Mesodermal cell (in vitro differentiated cells): Measurements from ENCODE around the gene CPB1. TPM values are rescaled to one million over a fixed set of nuclear protein-coding genes. Genes with fewer than 3 reads are reported as not detected.
"Not testable (repeated sequence)": the region's sequence is repeated elsewhere in the genome, so short reads cannot be mapped to it uniquely, and the experiment has no call there.

Source experiments
- H3K27ac ChIP-seq: 2 replicates; pipeline ENCODE4 v1.7.0; 2013; ENCODE audit warnings: mild to moderate bottlenecking, low read depth, low read length, moderate library complexity; ENCODE audit not compliant: severe bottlenecking
- H3K36me3 ChIP-seq: 2 replicates; pipeline ENCODE4 v1.7.1; 2013; ENCODE audit warnings: mild to moderate bottlenecking, low read length, moderate library complexity; ENCODE audit not compliant: control insufficient read depth, insufficient read depth
- H3K4me1 ChIP-seq: one replicate; pipeline ENCODE4 v1.7.1; 2013; ENCODE audit warnings: mild to moderate bottlenecking, low read length; ENCODE audit not compliant: insufficient read depth, control insufficient read depth, poor library complexity, severe bottlenecking
- H3K4me3 ChIP-seq: 2 replicates; pipeline ENCODE4 v1.7.0; 2013; ENCODE audit warnings: low read length, control low read depth, mild to moderate bottlenecking; ENCODE audit not compliant: insufficient read depth, poor library complexity, severe bottlenecking; ENCODE audit errors: extremely low read depth
- H3K9me3 ChIP-seq: 2 replicates; pipeline ENCODE4 v1.7.1; 2013; ENCODE audit warnings: mild to moderate bottlenecking, low read length, moderate library complexity; ENCODE audit not compliant: control insufficient read depth
- WGBS, 2 experiments: methylation state at CpG; one replicate each; pipeline ENCODE4 v1.1.5; 2013; ENCODE audit warnings: missing lambda C conversion rate in 2 of 2; ENCODE audit not compliant: insufficient coverage in 2 of 2; 5-methylcytosine and 5-hydroxymethylcytosine counted together
- polyA plus RNA-seq, 2 experiments: library from polyadenylated mRNA; stranded (reverse); fragments of 50-300 nt; gene quantifications; one replicate each; pipeline ENCODE4 v1.2.3, GENCODE V29; 2013

The CPB1 gene
- not detected for polyA plus RNA-seq (2013, experiment 1 of 2)
- not detected for polyA plus RNA-seq (2013, experiment 2 of 2)

- no peaks in the 10 kb centered on the region for H3K36me3 ChIP-seq
- no peaks in the 10 kb centered on the region for H3K4me1 ChIP-seq
- no peaks in the 10 kb centered on the region for H3K9me3 ChIP-seq
- H3K27ac ChIP-seq = no peak within 1 kb of the TSS
- H3K4me3 ChIP-seq = no peak within 1 kb of the TSS
Measured at GRCh38 chr3:148827585-148827984, at the start of gene CPB1. Gene CPB1 (plus strand): TSS chr3:148827811. CDS start chr3:148827824, 13 bp downstream.

- Histone ChIP-seq H3K4me3 (no peak overlapping the region), H3K27ac (no peak overlapping the region), H3K9me3 (no peaks in the 10 kb centered on the region), H3K36me3 (no peaks in the 10 kb centered on the region), H3K4me1 (no peaks in the 10 kb centered on the region)
- 100% methylated on average over 3 of the region's 3 CpGs; no CpG with 5 or more reads in 1 of the 2 experiments for WGBS, 2 experiments
Measured at GRCh38 chr3:148778926-148779325, 48.7 kb upstream of the CPB1 start.

- 86 to 90% methylated on average over 5 of the region's 6 CpGs for WGBS, 2 experiments
- not testable (repeated sequence) for H3K4me1 ChIP-seq, H3K27ac ChIP-seq, H3K9me3 ChIP-seq, H3K4me3 ChIP-seq, H3K36me3 ChIP-seq
Measured at GRCh38 chr3:148785026-148785425, 42.6 kb upstream of the CPB1 start.

GRCh38 chr3:148786159-148786558 lies 41.5 kb upstream of the CPB1 start:
- not testable (repeated sequence) for H3K36me3 ChIP-seq, H3K9me3 ChIP-seq, H3K4me3 ChIP-seq, H3K27ac ChIP-seq, H3K4me1 ChIP-seq
- WGBS, 2 experiments = 91 to 94% methylated on average over 5 to 8 of the region's 9 CpGs

GRCh38 chr3:148789146-148789545 lies 38.5 kb upstream of the CPB1 start:
- Histone ChIP-seq H3K27ac (peak overlapping the region; percentile 69), H3K4me1 (no peaks in the 10 kb centered on the region), H3K36me3 (no peaks in the 10 kb centered on the region), H3K9me3 (no peaks in the 10 kb centered on the region), H3K4me3 (no peak overlapping the region)
- WGBS, 2 experiments = 49 to 53% methylated on average over 3 to 4 of the region's 6 CpGs

GRCh38 chr3:148789906-148790305 lies 37.7 kb upstream of the CPB1 start:
- 90 to 100% methylated on average over 1 of the region's 2 CpGs for WGBS, 2 experiments
- H3K4me1 ChIP-seq = no peaks in the 10 kb centered on the region
- no peaks in the 10 kb centered on the region for H3K36me3 ChIP-seq
- peak overlapping the region; percentile 69 for H3K27ac ChIP-seq
- no peaks in the 10 kb centered on the region for H3K9me3 ChIP-seq
- H3K4me3 ChIP-seq = no peak overlapping the region

GRCh38 chr3:148790370-148790769 lies 37.2 kb upstream of the CPB1 start:
- 100% methylated on average over 1 of the region's 2 CpGs; no CpG with 5 or more reads in 1 of the 2 experiments for WGBS, 2 experiments
- no peaks in the 10 kb centered on the region for H3K9me3 ChIP-seq
- no peak overlapping the region for H3K4me3 ChIP-seq
- H3K27ac ChIP-seq = no peak overlapping the region
- no peaks in the 10 kb centered on the region for H3K4me1 ChIP-seq
- no peaks in the 10 kb centered on the region for H3K36me3 ChIP-seq

GRCh38 chr3:148790851-148791735 lies 36.5 kb upstream of the CPB1 start:
- Histone ChIP-seq H3K36me3 (no peaks in the 10 kb centered on the region), H3K4me1 (no peaks in the 10 kb centered on the region), H3K27ac (no peak overlapping the region), H3K9me3 (no peaks in the 10 kb centered on the region), H3K4me3 (no peak overlapping the region)
- 89% methylated on average over 4 to 5 of the region's 6 CpGs for WGBS, 2 experiments

GRCh38 chr3:148791920-148792319 lies 35.7 kb upstream of the CPB1 start:
- no peaks in the 10 kb centered on the region for H3K4me1 ChIP-seq
- WGBS, 2 experiments = no CpG with 5 or more reads among the region's 1 CpG

GRCh38 chr3:148792516-148792915 lies 35.1 kb upstream of the CPB1 start:
- H3K27ac ChIP-seq = no peak overlapping the region
- WGBS, 2 experiments = 83 to 88% methylated on average over 1 of the region's 1 CpG
- H3K4me3 ChIP-seq = no peak overlapping the region
- no peaks in the 10 kb centered on the region for H3K9me3 ChIP-seq
- no peaks in the 10 kb centered on the region for H3K36me3 ChIP-seq
- no peaks in the 10 kb centered on the region for H3K4me1 ChIP-seq

More at GRCh38 chr3:148791920-148792319, 35.7 kb upstream of the CPB1 start:
- Histone ChIP-seq H3K36me3 (no peaks in the 10 kb centered on the region), H3K27ac (no peak overlapping the region), H3K4me3 (no peak overlapping the region), H3K9me3 (no peaks in the 10 kb centered on the region)

GRCh38 chr3:148796799-148797198 lies 30.8 kb upstream of the CPB1 start:
- Histone ChIP-seq H3K9me3 (no peaks in the 10 kb centered on the region), H3K4me1 (no peaks in the 10 kb centered on the region), H3K4me3 (no peak overlapping the region), H3K36me3 (no peaks in the 10 kb centered on the region), H3K27ac (no peak overlapping the region)
- WGBS, 2 experiments = no CpG with 5 or more reads among the region's 1 CpG
